ENCODE measurements around the gene TPST2. TPM values are rescaled to one million over a fixed set of nuclear protein-coding genes. Genes with fewer than 3 reads are reported as not detected.

Gene TPST2
- total RNA-seq, 4 donors from 2014 or later: 44.5 to 59.4 (median 51.9) TPM

DNA sequence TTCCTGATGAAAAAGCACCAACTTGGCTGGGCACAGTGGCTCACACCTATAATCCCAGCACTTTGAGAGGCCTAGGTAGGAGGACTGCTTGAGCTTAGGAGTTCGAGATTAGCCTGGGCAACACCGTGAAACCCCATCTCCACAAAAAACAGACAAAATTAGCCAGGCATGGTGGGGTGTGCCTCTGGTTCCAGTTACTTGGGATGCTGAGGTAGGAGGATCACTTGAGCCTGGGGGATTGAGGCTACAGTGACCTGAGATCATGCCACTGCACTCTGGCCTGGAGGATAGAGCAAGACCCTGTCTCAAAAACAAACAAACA, 109.4 kb downstream of the TPST2 start:
- TF ChIP-seq EP300 (IDR thresholded peaks at IDR 0.05) (no peak), POLR2A (IDR thresholded peaks at IDR 0.05) (no peak), POLR2AphosphoS5 (IDR thresholded peaks at IDR 0.05) (no peak)
- TF ChIP-seq, protein P1, sequence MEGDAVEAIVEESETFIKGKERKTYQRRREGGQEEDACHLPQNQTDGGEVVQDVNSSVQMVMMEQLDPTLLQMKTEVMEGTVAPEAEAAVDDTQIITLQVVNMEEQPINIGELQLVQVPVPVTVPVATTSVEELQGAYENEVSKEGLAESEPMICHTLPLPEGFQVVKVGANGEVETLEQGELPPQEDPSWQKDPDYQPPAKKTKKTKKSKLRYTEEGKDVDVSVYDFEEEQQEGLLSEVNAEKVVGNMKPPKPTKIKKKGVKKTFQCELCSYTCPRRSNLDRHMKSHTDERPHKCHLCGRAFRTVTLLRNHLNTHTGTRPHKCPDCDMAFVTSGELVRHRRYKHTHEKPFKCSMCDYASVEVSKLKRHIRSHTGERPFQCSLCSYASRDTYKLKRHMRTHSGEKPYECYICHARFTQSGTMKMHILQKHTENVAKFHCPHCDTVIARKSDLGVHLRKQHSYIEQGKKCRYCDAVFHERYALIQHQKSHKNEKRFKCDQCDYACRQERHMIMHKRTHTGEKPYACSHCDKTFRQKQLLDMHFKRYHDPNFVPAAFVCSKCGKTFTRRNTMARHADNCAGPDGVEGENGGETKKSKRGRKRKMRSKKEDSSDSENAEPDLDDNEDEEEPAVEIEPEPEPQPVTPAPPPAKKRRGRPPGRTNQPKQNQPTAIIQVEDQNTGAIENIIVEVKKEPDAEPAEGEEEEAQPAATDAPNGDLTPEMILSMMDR (IDR thresholded peaks at IDR 0.05): no peak
- peak overlapping the region; percentile 35 for H3K4me3 ChIP-seq
- WGBS: 62% methylated on average over 2 of the region's 2 CpGs
- H3K4me1 ChIP-seq: peaks cover 61% of the 10 kb centered on the region
- H3K27me3 ChIP-seq: no peaks in the 10 kb centered on the region
- DNase-seq (ENCODE audit: low spot score in 2 of 2): no peak
- H3K36me3 ChIP-seq: peaks cover 18% of the 10 kb centered on the region
- no peaks in the 10 kb centered on the region for H3K9me3 ChIP-seq
- H3K27ac ChIP-seq: peak overlapping the region; percentile 61

DNA sequence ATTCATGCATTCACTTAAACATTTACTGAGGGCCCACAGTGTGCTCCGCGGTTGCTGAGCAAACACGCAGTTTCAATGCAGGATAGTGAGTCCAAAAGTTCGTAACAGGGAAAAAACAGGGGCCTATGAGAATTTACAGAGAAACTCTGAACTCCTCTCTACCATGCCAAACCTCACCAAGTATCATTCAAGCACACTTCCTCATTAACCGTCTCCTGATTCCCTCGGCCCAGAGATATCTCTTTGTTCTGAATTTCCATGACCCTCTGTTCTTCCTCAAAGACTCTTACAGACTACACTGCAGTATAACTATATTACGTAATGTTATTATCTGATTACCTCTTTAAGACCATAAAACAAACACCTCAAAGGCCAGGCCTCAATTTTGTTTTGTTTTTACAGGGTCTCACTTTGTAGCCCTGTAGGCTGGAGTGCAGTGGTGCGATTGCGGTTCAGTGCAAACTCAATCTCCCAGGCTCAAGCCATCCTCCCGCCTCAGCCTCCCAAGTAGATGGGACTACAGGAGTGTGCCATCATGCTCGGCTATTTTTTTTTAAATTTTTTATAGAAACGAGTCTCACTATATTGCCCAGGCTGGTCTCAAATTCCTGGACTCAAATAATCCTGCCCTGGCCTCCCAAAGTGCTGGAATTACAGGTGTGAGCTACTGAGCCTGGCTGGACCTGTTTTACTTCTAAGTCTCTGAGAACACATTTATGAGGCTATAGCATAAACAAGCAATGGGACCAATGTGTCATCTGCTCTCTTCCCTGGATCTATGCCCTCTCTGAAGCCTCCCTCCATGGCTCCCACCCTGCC, 109.9 kb downstream of the TPST2 start:
- no peak for TF ChIP-seq POLR2AphosphoS5 (IDR thresholded peaks at IDR 0.05)
- DNase-seq (ENCODE audit: low spot score in 2 of 2): no peak
- Histone ChIP-seq H3K27me3 (no peaks in the 10 kb centered on the region), H3K36me3 (peaks cover 24% of the 10 kb centered on the region), H3K9me3 (no peaks in the 10 kb centered on the region), H3K27ac (peak overlapping the region; percentile 61), H3K4me1 (peaks cover 56% of the 10 kb centered on the region), H3K4me3 (peak overlapping the region; percentile 35)
- WGBS: 57% methylated on average over 12 of the region's 12 CpGs

DNA sequence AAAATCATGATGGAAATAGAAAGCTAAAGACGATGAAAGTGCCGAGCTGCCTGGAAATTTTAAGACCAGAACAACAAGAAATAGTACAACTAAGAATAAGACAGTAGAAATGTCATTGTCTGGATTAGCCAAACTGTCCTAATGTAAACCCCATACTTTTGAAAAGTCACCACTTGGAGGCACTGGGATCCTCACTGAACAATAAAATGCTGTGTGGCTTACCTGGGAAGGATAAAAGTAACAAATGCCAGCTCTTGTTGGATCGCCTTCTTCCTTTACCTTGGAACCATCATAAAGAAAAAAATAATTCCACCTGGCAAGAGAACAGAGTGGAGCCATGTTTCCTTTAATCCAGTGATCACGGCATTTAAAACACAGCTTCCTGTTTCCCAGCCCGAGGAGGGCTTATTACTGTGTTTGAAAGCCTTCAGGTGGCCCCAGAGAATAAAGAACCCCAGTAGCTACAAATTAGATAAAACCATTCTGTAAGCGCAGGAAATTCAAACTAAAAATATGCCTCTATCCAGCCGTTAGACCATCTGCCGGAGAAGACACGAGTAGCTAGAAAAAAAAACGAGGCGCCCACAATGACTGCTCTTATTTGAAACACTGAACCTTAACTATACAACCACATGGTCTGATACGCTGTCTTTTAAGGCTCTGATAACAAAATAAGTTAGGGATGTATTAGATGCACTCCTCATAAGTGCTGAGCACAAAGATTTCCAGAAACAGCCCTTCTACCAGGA, 110.7 kb downstream of the TPST2 start:
- TF ChIP-seq, protein P1 (IDR thresholded peaks at IDR 0.05): no peak
- TF ChIP-seq POLR2AphosphoS5 (IDR thresholded peaks at IDR 0.05): no peak
- TF ChIP-seq POLR2A (IDR thresholded peaks at IDR 0.05): no peak
- no peak for TF ChIP-seq EP300 (IDR thresholded peaks at IDR 0.05)

DNA sequence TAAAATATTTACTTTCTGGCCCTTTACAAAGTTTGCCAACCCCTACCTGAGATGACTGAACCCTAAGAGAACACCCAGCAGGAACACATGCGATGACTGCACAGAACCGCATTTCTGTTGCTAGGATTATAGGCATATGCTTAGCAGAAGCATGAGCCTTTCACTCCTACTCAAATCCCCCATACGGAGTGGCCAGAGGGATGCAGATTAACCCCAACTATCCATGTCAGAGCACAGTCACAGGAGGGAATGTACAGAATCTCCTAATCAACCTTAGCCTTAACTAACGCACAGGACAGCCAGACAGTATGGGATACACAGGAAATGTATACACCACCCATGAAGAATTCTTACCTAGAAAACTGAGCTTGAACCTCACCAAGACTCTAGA, 112.6 kb downstream of the TPST2 start:
- WGBS: 39% methylated on average over 4 of the region's 4 CpGs
- Histone ChIP-seq H3K27me3 (no peaks in the 10 kb centered on the region), H3K9me3 (no peaks in the 10 kb centered on the region), H3K4me1 (peaks cover 39% of the 10 kb centered on the region), H3K36me3 (peaks cover 41% of the 10 kb centered on the region), H3K27ac (no peak overlapping the region), H3K4me3 (no peak overlapping the region)
- DNase-seq (ENCODE audit: low spot score in 2 of 2): no peak
- no peak for TF ChIP-seq EP300 (IDR thresholded peaks at IDR 0.05)
- TF ChIP-seq POLR2AphosphoS5 (IDR thresholded peaks at IDR 0.05): no peak
- TF ChIP-seq, protein P1 (IDR thresholded peaks at IDR 0.05): no peak
- no peak for TF ChIP-seq POLR2A (IDR thresholded peaks at IDR 0.05)

More for the DNA sequence above, 110.7 kb downstream of the TPST2 start:
- DNase-seq (ENCODE audit: low spot score in 2 of 2): no peak
- Histone ChIP-seq H3K36me3 (peaks cover 27% of the 10 kb centered on the region), H3K9me3 (no peaks in the 10 kb centered on the region), H3K27ac (peak overlapping the region; percentile 61), H3K4me1 (peaks cover 48% of the 10 kb centered on the region), H3K27me3 (no peaks in the 10 kb centered on the region), H3K4me3 (peak overlapping the region; percentile 35)
- 37% methylated on average over 12 of the region's 12 CpGs for WGBS

DNA sequence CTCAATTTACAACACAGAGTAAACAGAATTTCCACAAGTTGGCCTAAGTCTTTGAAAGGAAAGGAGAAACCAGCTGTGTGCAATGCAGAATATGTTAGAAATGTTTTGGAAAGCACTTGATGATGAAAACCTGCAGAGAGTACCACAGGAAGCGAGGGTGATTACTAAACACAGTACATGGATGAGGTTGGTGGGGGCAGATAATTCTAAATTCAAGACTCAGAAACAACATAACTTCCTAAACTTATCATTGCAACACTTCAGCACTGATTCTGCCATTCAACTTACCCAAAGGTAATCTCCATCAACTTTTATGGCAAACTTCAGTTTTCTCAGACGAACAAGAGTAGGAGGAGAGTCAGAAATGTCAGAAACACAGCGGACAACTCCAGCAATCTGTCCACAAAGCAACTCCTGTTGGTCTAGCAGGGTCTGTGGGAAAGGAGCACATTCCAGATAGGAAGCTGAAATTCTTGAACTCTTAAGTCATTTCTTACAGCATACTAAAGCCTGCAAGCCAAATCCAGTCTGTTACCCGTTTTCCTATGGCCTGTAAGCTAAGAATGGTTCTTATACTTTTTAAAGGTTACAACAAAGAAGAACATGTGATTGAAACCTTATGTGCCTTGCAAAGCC, 113.1 kb downstream of the TPST2 start:
- no peak for DNase-seq (ENCODE audit: low spot score in 2 of 2)
- peaks cover 34% of the 10 kb centered on the region for H3K4me1 ChIP-seq
- peaks cover 46% of the 10 kb centered on the region for H3K36me3 ChIP-seq
- no peaks in the 10 kb centered on the region for H3K27me3 ChIP-seq
- TF ChIP-seq POLR2AphosphoS5 (IDR thresholded peaks at IDR 0.05) (no peak), EP300 (IDR thresholded peaks at IDR 0.05) (no peak), POLR2A (IDR thresholded peaks at IDR 0.05) (no peak)
- TF ChIP-seq, protein P1 (IDR thresholded peaks at IDR 0.05): no peak
- WGBS: 87% methylated on average over 4 of the region's 4 CpGs
- H3K9me3 ChIP-seq: no peaks in the 10 kb centered on the region
- H3K4me3 ChIP-seq: no peak overlapping the region
- no peak overlapping the region for H3K27ac ChIP-seq
